Right cardiac atrium (tissue), 5 donors: Measurements from ENCODE around the gene OR5B3. TPM values are rescaled to one million over a fixed set of nuclear protein-coding genes. Genes with fewer than 3 reads are reported as not detected.
"Not testable (repeated sequence)": the region's sequence is repeated elsewhere in the genome, so short reads cannot be mapped to it uniquely, and the experiment has no call there.

Experiments used
- ATAC-seq, 2 donors: fragments of 200-7000 bp; cut with Tn5 transposase; one replicate each; pipeline versions ENCODE4 v1.8.0 to v1.9.1; 2020; ENCODE audit warnings: moderate library complexity in 2 of 2, mild to moderate bottlenecking in 1 of 2
- DNase-seq, 3 donors: peaks; one replicate each; pipeline ENCODE4 v3.0.0-alpha.2; 2020
- H3K27ac ChIP-seq: one replicate; pipeline ENCODE4 v1.5.1; 2013; ENCODE audit warnings: mild to moderate bottlenecking, low read length, control low read depth, moderate library complexity
- H3K27me3 ChIP-seq: one replicate; pipeline ENCODE4 v1.6.1; 2013; ENCODE audit not compliant: control insufficient read depth, insufficient read depth
- H3K4me1 ChIP-seq: one replicate; pipeline ENCODE4 v1.6.1; 2013; ENCODE audit warnings: low read length; ENCODE audit not compliant: control insufficient read depth, insufficient read depth
- H3K4me3 ChIP-seq: one replicate; pipeline ENCODE4 v1.5.1; 2013; ENCODE audit warnings: low read length, control low read depth
- H3K9me3 ChIP-seq: one replicate; pipeline ENCODE4 v1.6.1; 2013; ENCODE audit warnings: low read length; ENCODE audit not compliant: control insufficient read depth
- WGBS: extraction: QIAGEN DNeasy Blood & Tissue Kit; methylation state at CpG from one replicate; pipeline ENCODE4 v1.1.7; 2013; 5-methylcytosine and 5-hydroxymethylcytosine counted together
- intact Hi-C, 4 donors: fragments of 100-400 bp; cut with DNase I; formaldehyde crosslinking; loops; one replicate each; pipeline versions ENCODE4 v1.11.0 to v1.14.0; 2022 to 2023
- long read RNA-seq, 4 donors: library from polyadenylated mRNA; unstranded; transcript quantifications; one replicate each; pipeline ENCODE4 v2.0.0, GENCODE V29; 2020 to 2021
- polyA plus RNA-seq: library from polyadenylated mRNA; stranded (reverse); fragments of 200-250 nt; gene quantifications from one replicate; pipeline ENCODE4 v1.2.3, GENCODE V29; 2013
- total RNA-seq, 4 donors: library from RNA; stranded (reverse); fragmentation: NEBNext Ultra II Directional; extraction: Animal tissue kit (Norgen Biotek cat#: 25700); gene quantifications; one replicate each; pipeline ENCODE4 v1.2.1, GENCODE V29; 2021
- donor health status: healthy with polysubstance abuse.
- donor health status: DM: no; HTN: yes; CAD: no.
- donor health status: DM: no; HTN: no; CAD: no.
- donor health status: DM: no; HTN: yes; CAD: no; lungs with severe emphysema.
- donor health status: DM: yes; HTN: yes; CAD: no.

OR5B3 gene
- total RNA-seq: not detected
- polyA plus RNA-seq: not detected
- long read RNA-seq, donor 1: 0 reads
- long read RNA-seq, donor 2: 0 reads
- long read RNA-seq, donor 3: 0 reads
- long read RNA-seq, donor 4: 0 reads

DNA sequence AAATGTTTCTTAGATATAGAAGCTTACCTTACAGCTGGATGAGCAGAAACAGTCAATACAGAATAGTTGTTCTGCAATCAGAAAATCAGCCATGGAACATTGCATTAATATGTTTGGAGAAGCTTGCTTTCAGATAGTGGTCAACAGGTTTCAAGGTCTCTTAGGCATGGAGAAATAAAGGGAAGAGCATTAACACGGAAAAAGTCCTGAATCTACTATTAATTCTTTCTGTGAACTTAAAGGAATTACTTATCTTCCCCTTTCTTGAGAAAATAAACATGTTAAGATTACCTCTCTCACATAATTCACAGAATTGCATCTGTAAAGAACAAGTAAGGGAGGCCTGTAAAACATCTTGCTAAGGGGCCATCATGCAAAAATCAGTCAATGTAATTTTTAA is at the start of gene OR5B3:
OR5B3 (minus strand) TSS at position 101 of the 400 bp plus-strand sequence. CDS start 3,465 bp downstream, outside the sequence.
- no peak for ATAC-seq
- no peaks in the 10 kb centered on the region for H3K9me3 ChIP-seq
- no peak within 1 kb of the TSS for H3K27ac ChIP-seq
- H3K27me3 ChIP-seq: no peaks in the 10 kb centered on the region
- WGBS: 55% methylated on average over 1 of the region's 1 CpG
- DNase-seq: no peak
- no peak within 1 kb of the TSS for H3K4me3 ChIP-seq
- intact Hi-C loops: no loop called here
- H3K4me1 ChIP-seq: no peaks in the 10 kb centered on the region

DNA sequence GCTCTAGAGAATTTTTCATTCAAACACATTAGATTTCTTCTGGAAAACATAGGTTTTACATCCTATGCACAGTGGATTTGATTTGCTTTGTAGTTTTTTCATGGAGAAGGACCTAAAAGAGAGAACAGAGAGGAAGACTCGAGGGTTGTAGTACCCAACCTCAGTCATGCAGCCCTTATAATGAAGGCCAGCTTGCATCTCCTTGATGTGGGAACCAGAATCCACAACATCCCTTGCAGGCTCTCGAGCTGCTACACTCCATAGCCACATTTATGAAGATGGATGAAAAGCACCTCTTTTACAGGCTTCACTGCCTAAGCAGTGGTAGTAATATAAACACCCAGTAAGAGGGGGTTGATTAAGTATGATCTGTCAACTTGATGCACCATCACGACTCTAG is 44.9 kb upstream of the OR5B3 start:
- ATAC-seq (no peak), DNase-seq (no peak)
- Histone ChIP-seq H3K4me3 (no peak overlapping the region), H3K27ac (no peak overlapping the region), H3K27me3 (no peaks in the 10 kb centered on the region), H3K9me3 (no peaks in the 10 kb centered on the region), H3K4me1 (no peaks in the 10 kb centered on the region)
- WGBS: 50% methylated on average over 3 of the region's 3 CpGs
- intact Hi-C loops: no loop called here

DNA sequence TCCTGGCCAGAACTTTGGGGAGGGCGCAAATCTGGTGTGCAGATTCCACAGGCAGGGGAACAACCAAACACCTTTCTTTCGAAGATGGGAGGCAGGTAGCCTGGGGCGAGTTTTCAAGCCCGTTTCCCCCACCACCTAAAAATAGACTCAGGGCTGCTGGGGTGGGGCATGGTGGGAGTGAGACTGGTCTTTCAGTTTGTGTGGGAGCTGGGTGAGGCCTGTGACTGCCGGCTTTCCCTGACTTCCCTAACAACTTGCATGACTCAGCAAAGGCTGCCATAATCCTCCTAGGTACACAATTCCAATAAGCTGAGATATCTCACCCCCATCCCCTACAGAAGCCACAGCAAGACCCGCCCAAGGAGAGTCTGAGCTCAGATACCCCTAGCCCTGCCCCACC is 39.6 kb upstream of the OR5B3 start:
- peaks cover 1% of the 10 kb centered on the region for H3K9me3 ChIP-seq
- ATAC-seq (no peak), DNase-seq (no peak)
- no peak overlapping the region for H3K27ac ChIP-seq
- no peaks in the 10 kb centered on the region for H3K4me1 ChIP-seq
- H3K27me3 ChIP-seq: no peaks in the 10 kb centered on the region
- intact Hi-C loops: no loop called here
- WGBS: 77% methylated on average over 6 of the region's 6 CpGs
- H3K4me3 ChIP-seq: no peak overlapping the region

DNA sequence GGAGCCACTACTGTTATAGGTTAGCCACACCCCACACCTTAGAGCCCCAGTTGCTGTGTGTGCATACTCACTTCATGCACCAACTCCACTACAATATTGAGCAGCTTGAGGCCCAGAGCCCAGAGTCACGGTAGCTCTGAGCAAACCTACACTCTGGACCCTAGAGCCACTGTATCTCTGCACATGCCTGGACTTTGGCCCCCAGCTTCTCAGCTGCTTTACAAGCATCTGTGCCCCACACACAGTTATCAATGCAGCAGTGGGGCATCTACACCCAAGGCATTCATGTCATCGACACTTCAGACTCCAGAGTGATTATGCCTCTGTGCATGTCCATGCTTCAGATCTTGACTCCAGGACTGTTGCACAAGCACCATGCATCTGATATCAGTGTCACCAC is 37.6 kb upstream of the OR5B3 start:
- H3K4me3 ChIP-seq: no peak overlapping the region
- H3K9me3 ChIP-seq: peaks cover 1% of the 10 kb centered on the region
- no peak for DNase-seq
- H3K27me3 ChIP-seq: no peaks in the 10 kb centered on the region
- no peak for ATAC-seq
- 90% methylated on average over 2 of the region's 2 CpGs for whole genome bisulfite sequencing
- intact Hi-C loops: no loop called here
- H3K27ac ChIP-seq: no peak overlapping the region
- no peaks in the 10 kb centered on the region for H3K4me1 ChIP-seq

DNA sequence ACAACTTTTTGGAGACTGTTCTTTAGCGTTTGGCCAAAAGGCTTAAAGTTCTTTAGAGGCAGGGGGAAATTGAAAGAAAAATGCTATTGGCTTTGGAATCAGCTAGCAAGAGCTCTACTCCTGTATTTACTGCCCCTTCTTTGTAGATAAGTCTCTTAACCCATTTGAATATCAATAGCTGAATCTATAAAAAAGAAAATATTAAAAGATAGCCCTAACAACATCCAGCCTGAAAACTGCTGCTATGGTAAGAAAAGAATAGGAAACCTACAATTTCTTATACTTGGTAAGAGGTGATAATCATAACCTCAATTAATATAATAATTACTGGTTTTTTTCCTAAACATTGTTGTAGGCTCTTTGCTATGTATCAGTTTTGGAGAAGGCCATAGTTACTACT is 35.5 kb upstream of the OR5B3 start, which contains the start of gene OR5B12:
OR5B12 (minus strand) TSS at position 101 of the 400 bp plus-strand sequence. CDS start 2,085 bp downstream, outside the sequence.
- ATAC-seq: no peak
- Histone ChIP-seq H3K27ac (no peak within 1 kb of the TSS), H3K9me3 (peaks cover 1% of the 10 kb centered on the region), H3K4me1 (no peaks in the 10 kb centered on the region), H3K4me3 (no peak within 1 kb of the TSS), H3K27me3 (no peaks in the 10 kb centered on the region)
- intact Hi-C loops: no loop called here
- 85% methylated on average over 1 of the region's 1 CpG for WGBS
- DNase-seq: no peak

DNA sequence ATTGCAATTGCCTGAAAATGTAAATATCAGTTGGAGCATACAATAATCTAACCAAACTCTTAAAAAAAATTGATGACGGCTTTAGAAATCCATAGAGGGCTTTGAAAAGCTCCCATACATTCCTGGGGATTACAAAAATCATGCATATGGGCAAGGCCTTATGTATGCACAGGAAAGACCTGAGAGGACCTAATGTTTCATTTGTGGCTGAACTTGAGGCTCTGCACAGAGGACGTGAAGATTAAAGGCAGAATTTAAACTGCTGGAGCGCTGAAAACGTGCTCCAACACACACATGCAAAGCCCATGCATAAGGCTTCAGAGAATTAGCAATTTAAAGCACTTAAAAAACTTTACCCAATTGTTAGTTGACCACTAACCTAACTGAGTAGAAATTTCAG is 31.8 kb upstream of the OR5B3 start:
- DNase-seq (no peak), ATAC-seq (no peak)
- Histone ChIP-seq H3K4me3 (no peak overlapping the region), H3K9me3 (no peaks in the 10 kb centered on the region), H3K27ac (no peak overlapping the region), H3K4me1 (no peaks in the 10 kb centered on the region), H3K27me3 (no peaks in the 10 kb centered on the region)
- WGBS: 26% methylated on average over 4 of the region's 4 CpGs
- intact Hi-C loops: no loop called here

DNA sequence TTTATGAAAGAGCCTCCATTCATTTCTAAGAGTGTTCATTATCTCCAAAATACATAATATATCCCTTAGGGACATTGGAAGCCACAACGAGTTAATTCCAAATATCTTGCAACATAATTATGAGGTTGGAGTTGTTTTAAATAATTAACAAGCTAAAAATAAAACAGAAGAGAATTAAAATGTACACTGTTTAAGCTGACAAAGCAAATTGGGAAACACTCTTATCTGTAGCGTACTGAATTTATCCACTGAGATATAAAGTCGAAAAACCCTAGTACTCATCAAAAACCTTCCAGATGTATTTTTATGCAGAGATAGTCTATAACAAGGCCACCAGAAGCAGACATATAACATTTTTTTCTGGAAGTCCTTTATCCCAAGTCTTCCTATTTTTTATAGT is 27.5 kb upstream of the OR5B3 start:
- 68% methylated on average over 3 of the region's 3 CpGs for WGBS
- H3K27ac ChIP-seq: no peak overlapping the region
- intact Hi-C loops: no loop called here

DNA sequence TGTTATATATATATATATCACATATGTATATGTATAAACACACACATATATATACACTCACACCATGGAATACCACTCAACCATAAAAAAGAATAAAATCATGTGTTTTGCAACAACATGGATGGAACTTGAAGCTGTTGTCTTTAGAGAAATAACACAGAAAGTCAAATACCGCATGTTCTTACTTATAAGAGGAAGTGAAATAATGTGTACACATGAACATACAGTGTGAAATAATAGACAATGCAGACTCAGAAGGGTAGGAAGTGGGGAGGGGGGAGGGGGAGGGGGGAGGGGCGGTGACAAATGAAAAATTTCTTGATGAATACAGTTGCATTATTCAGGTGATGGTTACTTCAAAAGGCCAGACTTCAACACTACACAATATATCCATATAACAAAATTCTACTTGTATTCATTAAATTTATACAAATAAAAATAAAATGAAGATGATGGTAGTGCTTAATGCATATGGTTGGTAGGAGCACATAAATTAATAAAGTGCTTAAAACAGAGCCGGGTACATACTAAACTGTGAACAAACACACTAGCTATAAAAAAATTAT is 27.0 kb upstream of the OR5B3 start:
- Histone ChIP-seq H3K9me3 (no peaks in the 10 kb centered on the region), H3K27me3 (no peaks in the 10 kb centered on the region), H3K27ac (no peak overlapping the region), H3K4me3 (no peak overlapping the region), H3K4me1 (no peaks in the 10 kb centered on the region)
- DNase-seq (no peak), ATAC-seq (no peak)
- intact Hi-C loops: no loop called here
- 38% methylated on average over 3 of the region's 3 CpGs for WGBS

More for the DNA sequence above, 27.5 kb upstream of the OR5B3 start:
- ATAC-seq (no peak), DNase-seq (no peak)
- no peaks in the 10 kb centered on the region for H3K4me1 ChIP-seq
- H3K9me3 ChIP-seq: no peaks in the 10 kb centered on the region
- H3K27me3 ChIP-seq: no peaks in the 10 kb centered on the region
- no peak overlapping the region for H3K4me3 ChIP-seq

DNA sequence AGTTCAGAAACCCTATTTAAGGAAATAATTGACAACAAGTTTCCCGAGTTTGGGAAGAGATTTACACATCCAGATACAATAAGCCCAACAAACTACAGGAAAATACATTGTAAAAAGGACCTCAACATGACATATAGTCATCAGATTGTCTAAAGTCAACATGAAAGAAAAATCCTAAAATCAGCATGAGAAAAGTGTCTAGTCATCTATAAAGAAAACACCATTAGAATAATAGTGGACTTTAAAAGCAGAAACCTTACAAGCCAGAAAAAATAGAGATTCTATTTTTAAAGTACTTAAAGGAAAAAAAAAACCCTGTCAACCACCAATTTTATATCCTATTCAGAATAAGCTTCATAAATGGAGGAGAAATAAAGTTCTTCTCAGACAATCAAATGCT is 22.6 kb upstream of the OR5B3 start:
- no peaks in the 10 kb centered on the region for H3K4me1 ChIP-seq
- 24% methylated on average over 1 of the region's 1 CpG for WGBS
- DNase-seq (no peak), ATAC-seq (no peak)
- H3K27ac ChIP-seq: no peak overlapping the region
- H3K9me3 ChIP-seq: no peaks in the 10 kb centered on the region
- H3K4me3 ChIP-seq: no peak overlapping the region
- intact Hi-C loops: no loop called here
- H3K27me3 ChIP-seq: no peaks in the 10 kb centered on the region

DNA sequence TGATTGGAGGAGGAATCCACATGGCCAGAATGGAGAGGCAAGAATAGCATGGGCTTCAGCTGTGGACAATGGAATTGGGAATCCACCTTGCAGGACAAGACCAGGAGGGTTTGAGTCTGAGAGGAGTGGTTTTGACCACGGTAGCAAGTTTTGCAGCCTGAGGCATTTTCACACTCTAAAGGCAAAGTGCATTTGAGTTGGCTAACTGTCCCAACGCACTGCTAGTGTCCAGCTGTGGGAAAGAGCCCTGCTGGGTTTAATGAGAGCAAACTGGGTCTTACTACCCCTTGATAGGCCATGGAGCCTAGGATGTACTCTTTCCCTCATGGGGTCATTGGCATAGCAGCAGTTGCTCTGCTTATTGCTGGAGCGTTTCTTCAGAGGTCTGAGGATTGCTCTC is 21.3 kb upstream of the OR5B3 start, which contains the start of gene OR5B2:
OR5B2 (minus strand) TSS at position 101 of the 400 bp plus-strand sequence. CDS start 4,860 bp downstream, outside the sequence.
- Histone ChIP-seq H3K4me3 (no peak within 1 kb of the TSS), H3K27me3 (no peaks in the 10 kb centered on the region), H3K4me1 (no peaks in the 10 kb centered on the region), H3K27ac (no peak within 1 kb of the TSS), H3K9me3 (no peaks in the 10 kb centered on the region)
- WGBS: 70% methylated on average over 3 of the region's 3 CpGs
- intact Hi-C loops: no loop called here
- DNase-seq (no peak), ATAC-seq (no peak)

DNA sequence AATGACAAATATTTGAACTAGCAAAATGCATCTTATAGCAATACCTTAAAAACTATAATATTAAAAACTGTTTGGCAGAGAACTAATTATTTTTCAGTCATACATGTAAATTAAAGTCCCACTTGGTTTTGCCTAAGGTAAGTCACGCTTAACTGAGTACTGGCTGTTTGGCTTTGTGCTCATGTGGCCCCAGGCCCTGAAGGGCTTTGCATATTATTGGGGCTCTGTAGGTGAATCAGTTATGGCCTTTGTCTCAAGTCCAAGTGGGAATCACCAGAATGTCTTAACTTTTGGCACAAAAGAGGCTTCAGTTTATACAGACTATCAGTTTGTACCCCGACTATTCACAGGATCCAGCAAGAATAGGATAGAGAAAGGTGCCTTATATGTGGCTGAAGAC is 7.1 kb downstream of the OR5B3 start:
- H3K27ac ChIP-seq, intact Hi-C loops, H3K4me3 ChIP-seq, H3K4me1 ChIP-seq, ATAC-seq, DNase-seq, H3K27me3 ChIP-seq, H3K9me3 ChIP-seq: not testable (repeated sequence)
- WGBS: 73% methylated on average over 1 of the region's 2 CpGs

DNA sequence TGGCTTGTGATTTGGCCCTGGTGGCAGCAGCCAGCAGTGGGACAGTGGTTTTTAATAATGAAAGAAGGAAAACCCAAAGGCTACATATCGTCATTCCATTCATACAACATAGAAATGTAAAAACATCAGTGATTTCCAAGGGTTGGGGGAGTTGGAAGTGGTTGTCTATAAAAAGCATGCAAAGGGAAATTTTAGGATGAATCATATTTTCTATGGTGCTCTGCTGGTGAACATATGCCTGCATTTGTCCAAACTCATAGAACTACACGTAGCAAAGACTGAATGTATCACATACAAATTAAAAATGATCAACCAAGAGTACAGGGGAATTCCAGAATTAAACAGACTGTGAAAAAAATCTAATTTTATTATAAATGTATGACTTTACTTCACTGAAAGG is 11.1 kb downstream of the OR5B3 start:
- intact Hi-C loops: no loop called here
- Histone ChIP-seq H3K27me3 (no peaks in the 10 kb centered on the region), H3K4me1 (no peaks in the 10 kb centered on the region), H3K27ac (no peak overlapping the region), H3K9me3 (no peaks in the 10 kb centered on the region), H3K4me3 (no peak overlapping the region)
- no peak for ATAC-seq
- no peak for DNase-seq
- WGBS: 82% methylated on average over 2 of the region's 2 CpGs
